ENCODE measurements around the gene PER2. TPM values are rescaled to one million over a fixed set of nuclear protein-coding genes. Genes with fewer than 3 reads are reported as not detected.

PER2 gene
- total and polyA plus RNA-seq, 2 of the 13 experiments (the other 11 are each of a cell fraction or from before 2014, with no cell fraction given), result 5.1 to 9.4 TPM

- TF ChIP-seq SP140L (CRISPR knock-in tag; IDR thresholded peaks at IDR 0.05; ENCODE audit: borderline replicate concordance) (no peak; the same call in 1 of the 2 replicates), CREM (IDR thresholded peaks at IDR 0.05) (peak; percentile 42; the same call in 1 of the 2 replicates), CREM (CRISPR knock-in tag; IDR thresholded peaks at IDR 0.05) (no peak), ZNF678 (CRISPR knock-in tag; IDR thresholded peaks at IDR 0.05) (no peak; the same call in 1 of the 2 replicates), PRDM10 (CRISPR knock-in tag; IDR thresholded peaks at IDR 0.05; ENCODE audit: low read depth) (0 out of 2 replicates have a peak, but pooled peaks have one; percentile 28), ZMYM2 (CRISPR knock-in tag; IDR thresholded peaks at IDR 0.05) (no peak), HHEX (CRISPR knock-in tag; IDR thresholded peaks at IDR 0.05) (no peak), ATF7 (IDR thresholded peaks at IDR 0.05) (no peak), ATF7 (CRISPR knock-in tag; IDR thresholded peaks at IDR 0.05) (0 out of 2 replicates have a peak, but pooled peaks have one; percentile 70), ZNF383 (CRISPR knock-in tag; IDR thresholded peaks at IDR 0.05; ENCODE audit: borderline replicate concordance) (no peak), TP53 (CRISPR knock-in tag; conservative IDR thresholded peaks at IDR 0.05) (no peak), IRX3 (CRISPR knock-in tag; IDR thresholded peaks at IDR 0.05; ENCODE audit: borderline replicate concordance, low read depth) (no peak), SIN3A (IDR thresholded peaks at IDR 0.05; ENCODE audit: borderline replicate concordance, low read depth, low read length) (peak; percentile 22; the same call in 1 of the 2 replicates), HMGXB4 (CRISPR knock-in tag; IDR thresholded peaks at IDR 0.05; ENCODE audit: borderline replicate concordance in 1 of 2, low read depth in 1 of 2) (peak; percentile 91 to 93), ZXDC (CRISPR knock-in tag; IDR thresholded peaks at IDR 0.05) (no peak)
- TF ChIP-seq, protein P1, sequence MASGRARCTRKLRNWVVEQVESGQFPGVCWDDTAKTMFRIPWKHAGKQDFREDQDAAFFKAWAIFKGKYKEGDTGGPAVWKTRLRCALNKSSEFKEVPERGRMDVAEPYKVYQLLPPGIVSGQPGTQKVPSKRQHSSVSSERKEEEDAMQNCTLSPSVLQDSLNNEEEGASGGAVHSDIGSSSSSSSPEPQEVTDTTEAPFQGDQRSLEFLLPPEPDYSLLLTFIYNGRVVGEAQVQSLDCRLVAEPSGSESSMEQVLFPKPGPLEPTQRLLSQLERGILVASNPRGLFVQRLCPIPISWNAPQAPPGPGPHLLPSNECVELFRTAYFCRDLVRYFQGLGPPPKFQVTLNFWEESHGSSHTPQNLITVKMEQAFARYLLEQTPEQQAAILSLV (CRISPR knock-in tag; IDR thresholded peaks at IDR 0.05; ENCODE audit: borderline replicate concordance), result no peak; the same call in 1 of the 2 replicates
- TF ChIP-seq, protein P2, sequence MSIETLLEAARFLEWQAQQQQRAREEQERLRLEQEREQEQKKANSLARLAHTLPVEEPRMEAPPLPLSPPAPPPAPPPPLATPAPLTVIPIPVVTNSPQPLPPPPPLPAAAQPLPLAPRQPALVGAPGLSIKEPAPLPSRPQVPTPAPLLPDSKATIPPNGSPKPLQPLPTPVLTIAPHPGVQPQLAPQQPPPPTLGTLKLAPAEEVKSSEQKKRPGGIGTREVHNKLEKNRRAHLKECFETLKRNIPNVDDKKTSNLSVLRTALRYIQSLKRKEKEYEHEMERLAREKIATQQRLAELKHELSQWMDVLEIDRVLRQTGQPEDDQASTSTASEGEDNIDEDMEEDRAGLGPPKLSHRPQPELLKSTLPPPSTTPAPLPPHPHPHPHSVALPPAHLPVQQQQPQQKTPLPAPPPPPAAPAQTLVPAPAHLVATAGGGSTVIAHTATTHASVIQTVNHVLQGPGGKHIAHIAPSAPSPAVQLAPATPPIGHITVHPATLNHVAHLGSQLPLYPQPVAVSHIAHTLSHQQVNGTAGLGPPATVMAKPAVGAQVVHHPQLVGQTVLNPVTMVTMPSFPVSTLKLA (IDR thresholded peaks at IDR 0.05), result no peak; the same call in 1 of the 2 replicates
Measured at GRCh38 chr2:238263204-238264071, 25.0 kb downstream of the PER2 start (continued).
